Measurements from ENCODE around the gene CHRD.
A peak's percentile ranks its signal among the peaks of the same experiment; 100 is the strongest.
"Not testable (repeated sequence)": the region's sequence is repeated elsewhere in the genome, so short reads cannot be mapped to it uniquely, and the experiment has no call there.

The CHRD gene

GRCh38 chr3:184399410-184399809 is 19.6 kb downstream of the CHRD start:
- no peaks in the 10 kb centered on the region for H3K36me3 Mint-ChIP-seq
- no peaks in the 10 kb centered on the region for H3K9me3 Mint-ChIP-seq
- ATAC-seq = no peak
- H3K4me3 Mint-ChIP-seq = no peak overlapping the region
- H3K27me3 Mint-ChIP-seq = peaks cover 39% of the 10 kb centered on the region
- no peak overlapping the region for H3K27ac Mint-ChIP-seq
- H3K4me1 Mint-ChIP-seq = no peaks in the 10 kb centered on the region

DNA sequence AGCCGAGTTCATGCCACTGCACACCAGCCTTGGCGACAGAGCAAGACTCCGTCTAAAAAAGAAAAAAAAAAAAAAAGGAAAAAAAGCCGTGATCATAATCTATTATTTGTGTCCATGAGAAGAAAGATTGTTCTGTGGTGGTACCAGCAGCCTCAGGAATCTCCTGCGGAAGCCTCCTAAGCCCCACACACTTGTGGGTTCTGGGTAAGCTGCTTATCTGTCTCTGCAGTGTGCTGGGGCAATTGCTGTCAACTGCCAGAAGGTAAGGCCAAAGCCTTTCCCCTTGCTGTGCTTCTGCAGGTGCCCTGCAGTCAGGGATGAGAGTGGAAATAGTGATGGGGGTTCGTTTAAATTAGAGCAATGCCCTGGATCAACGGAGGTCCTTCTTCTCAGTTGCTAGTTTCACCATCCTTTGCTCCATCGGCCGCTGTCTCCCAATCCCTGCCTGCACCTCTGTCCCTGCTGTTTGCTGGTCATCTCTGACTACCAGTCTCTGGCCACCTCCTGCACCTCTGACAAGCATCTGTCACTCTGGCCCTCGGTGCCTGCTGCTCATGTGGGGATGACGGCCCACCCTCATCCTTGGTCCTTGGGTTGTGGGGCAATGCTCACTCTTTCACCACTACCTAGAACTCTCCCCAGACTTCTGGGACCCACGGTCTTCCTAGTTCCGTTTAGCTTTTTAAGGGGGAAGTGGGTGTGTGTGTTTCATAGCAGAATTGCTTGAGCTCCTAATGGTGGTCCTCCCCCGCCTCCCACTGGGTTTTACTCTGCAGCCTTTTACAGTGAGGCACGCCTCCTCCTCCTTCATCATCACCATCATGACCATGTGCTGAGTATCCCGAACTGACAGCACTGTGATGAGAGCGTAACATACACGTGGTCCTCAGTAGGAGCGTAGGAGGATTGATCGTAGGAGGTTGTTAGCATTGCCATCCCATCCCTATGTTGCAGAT is 25.5 kb downstream of the CHRD start:
- no peak for ATAC-seq
- Mint-ChIP-seq H3K27me3 (peaks cover 22% of the 10 kb centered on the region), H3K4me3 (no peak overlapping the region), H3K9me3 (no peaks in the 10 kb centered on the region), H3K4me1 (no peaks in the 10 kb centered on the region), H3K27ac (no peak overlapping the region), H3K36me3 (no peaks in the 10 kb centered on the region)

GRCh38 chr3:184409331-184409926 is 29.6 kb downstream of the CHRD start:
- Mint-ChIP-seq H3K27me3 (peaks cover 9% of the 10 kb centered on the region), H3K36me3 (no peaks in the 10 kb centered on the region)
- ATAC-seq = no peak

DNA sequence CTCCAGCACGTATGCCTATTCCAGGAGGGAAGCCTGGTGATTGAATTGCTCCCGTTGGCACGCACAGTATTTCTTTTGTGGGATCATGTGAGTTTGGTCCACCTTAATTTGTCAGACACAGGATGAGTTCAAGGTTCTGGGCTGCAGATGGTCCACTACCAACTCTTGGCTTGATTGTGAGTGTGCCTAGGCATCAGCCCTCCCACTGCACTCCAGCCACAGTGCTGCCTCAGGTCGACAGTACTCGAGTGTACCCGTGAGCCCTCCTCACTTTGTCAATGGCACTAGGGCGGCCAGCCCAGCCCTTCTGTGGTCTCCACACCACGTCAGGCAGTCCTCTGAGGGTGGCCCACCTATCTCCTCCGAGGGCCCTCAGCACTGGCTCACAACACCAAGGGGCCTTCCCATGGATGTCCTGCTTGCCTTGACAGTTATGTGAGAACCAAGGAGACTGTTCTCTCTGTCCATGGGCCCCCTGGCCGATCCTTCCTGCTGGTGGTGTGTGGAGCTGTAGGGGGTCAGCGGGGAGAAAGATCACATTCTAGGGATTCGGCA is 30.2 kb downstream of the CHRD start:
- Mint-ChIP-seq H3K27ac (no peak overlapping the region), H3K9me3 (no peaks in the 10 kb centered on the region), H3K4me3 (no peak overlapping the region), H3K27me3 (peaks cover 9% of the 10 kb centered on the region), H3K4me1 (no peaks in the 10 kb centered on the region), H3K36me3 (no peaks in the 10 kb centered on the region)
- ATAC-seq = no peak

More at GRCh38 chr3:184409331-184409926, 29.6 kb downstream of the CHRD start:
- Mint-ChIP-seq H3K4me1 (no peaks in the 10 kb centered on the region), H3K9me3 (no peaks in the 10 kb centered on the region), H3K4me3 (no peak overlapping the region), H3K27ac (no peak overlapping the region)

DNA sequence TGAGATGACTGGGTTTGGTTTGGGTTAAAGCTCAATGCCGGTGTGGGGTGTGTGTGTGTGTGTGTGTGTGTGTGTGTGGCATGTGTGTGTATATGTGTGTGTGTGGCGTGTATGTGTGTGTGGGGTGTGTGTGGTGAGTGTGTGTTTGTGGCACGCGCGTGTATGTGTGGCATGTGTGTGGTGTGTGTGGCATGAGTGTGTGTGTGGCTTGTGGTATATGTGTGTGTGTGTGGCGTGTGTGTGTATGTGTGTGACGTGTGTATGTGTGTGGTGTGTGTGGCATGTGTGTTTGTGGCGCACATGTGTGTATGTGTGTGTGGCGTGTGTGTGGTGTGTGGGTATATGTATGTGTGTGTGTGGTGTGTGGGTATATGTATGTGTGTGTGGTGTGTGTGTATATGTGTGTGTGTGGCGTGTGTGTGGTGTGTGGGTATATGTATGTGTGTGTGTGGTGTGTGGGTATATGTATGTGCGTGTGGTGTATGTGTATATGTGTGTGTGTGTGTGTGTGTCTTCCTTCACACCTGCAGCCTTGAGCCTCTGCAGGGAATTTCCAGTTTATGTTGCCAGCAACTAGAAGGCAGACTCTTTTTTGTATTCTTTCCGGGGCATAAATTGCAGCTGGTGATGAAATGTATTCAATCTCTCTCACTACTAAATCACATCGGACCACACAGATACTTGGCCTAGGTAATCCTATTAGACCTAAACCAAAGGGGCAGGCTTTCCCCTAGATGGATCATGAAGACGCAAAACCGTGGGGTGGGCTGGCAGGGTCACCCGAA is 34.8 kb downstream of the CHRD start:
- Mint-ChIP-seq H3K9me3 (no peaks in the 10 kb centered on the region), H3K27ac (no peak overlapping the region), H3K36me3 (no peaks in the 10 kb centered on the region), H3K4me3 (no peak overlapping the region), H3K4me1 (no peaks in the 10 kb centered on the region), H3K27me3 (peaks cover 9% of the 10 kb centered on the region)
- no peak for ATAC-seq

DNA sequence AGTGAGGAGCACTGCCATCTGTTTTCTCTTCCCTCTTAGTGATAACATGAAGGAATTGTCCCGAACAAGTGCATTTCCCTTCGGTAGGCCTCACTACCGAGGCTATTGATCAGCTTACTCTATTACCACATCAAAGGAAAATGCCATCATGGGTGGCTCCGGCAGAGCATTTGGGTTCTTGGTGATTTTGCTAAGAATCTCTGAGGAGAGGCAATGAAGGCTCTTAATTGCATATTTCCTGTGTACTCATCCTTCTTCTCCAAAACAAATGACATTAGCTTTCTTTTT is 35.3 kb downstream of the CHRD start:
- H3K27me3 Mint-ChIP-seq = peaks cover 9% of the 10 kb centered on the region
- no peak overlapping the region for H3K4me3 Mint-ChIP-seq
- H3K27ac Mint-ChIP-seq = no peak overlapping the region
- no peaks in the 10 kb centered on the region for H3K9me3 Mint-ChIP-seq
- ATAC-seq = no peak
- no peaks in the 10 kb centered on the region for H3K36me3 Mint-ChIP-seq
- no peaks in the 10 kb centered on the region for H3K4me1 Mint-ChIP-seq

DNA sequence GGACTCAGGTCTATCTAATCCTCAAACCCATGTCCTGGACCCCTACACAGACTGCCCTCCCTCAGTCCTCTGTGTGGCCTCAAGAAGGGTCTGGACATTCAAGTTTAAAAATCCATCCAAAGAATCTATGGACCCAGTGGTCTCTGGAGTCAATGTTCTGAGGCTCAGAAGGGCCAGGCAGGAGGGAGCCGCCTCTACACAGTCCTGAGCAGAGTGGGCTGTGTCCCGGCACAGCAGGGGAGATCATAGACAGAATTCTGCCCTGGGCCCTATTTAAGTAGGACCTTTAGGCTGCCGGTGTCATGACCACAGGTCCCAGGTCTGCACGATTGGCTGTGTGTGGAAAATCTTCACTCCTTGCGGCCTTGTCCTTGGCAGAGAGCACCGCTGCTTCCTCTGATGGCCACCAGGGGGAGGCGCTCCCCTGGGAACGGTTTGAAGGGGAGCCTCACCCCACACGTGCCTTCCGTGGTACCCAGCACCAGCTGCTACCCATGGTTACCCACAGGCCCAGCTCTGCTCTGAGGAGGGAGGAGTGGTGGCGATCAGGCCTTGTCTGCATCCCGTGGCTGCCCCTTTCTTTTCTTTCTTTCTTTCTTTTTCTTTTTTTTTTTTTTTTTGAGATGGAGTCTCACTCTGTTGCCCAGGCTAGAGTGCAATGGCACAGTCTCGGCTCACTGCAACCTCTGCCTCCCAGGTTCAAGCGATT is 37.9 kb downstream of the CHRD start:
- H3K4me3 Mint-ChIP-seq = no peak overlapping the region
- H3K9me3 Mint-ChIP-seq = peaks cover 1% of the 10 kb centered on the region
- no peak overlapping the region for H3K27ac Mint-ChIP-seq
- no peaks in the 10 kb centered on the region for H3K4me1 Mint-ChIP-seq
- peaks cover under 1% of the 10 kb centered on the region for H3K27me3 Mint-ChIP-seq
- H3K36me3 Mint-ChIP-seq = no peaks in the 10 kb centered on the region
- peak; percentile 91 for ATAC-seq

DNA sequence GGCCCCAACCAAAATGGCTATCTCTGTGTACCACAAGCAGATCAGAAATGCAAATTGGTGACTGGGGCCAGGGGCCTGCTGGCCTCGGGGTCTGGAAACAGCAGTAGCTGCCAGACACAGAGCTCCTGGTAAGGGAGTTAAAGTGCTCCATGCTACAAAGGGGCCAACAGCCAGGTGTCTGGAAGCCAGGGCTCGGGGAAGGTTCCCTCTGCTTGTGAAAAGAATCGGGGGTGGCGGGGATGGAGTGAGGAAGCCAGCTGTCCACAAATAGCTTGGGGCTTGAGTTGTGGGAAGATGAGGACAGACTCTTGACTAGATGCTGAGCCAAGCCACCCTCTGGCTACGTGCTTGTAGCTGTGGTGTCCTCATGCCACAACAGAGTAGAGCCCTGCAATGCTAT is 39.3 kb downstream of the CHRD start:
- H3K4me1 Mint-ChIP-seq = no peaks in the 10 kb centered on the region
- ATAC-seq = no peak
- H3K27ac Mint-ChIP-seq = no peak overlapping the region
- peaks cover 13% of the 10 kb centered on the region for H3K27me3 Mint-ChIP-seq
- H3K4me3 Mint-ChIP-seq = no peak overlapping the region
- peaks cover 4% of the 10 kb centered on the region for H3K36me3 Mint-ChIP-seq
- peaks cover 5% of the 10 kb centered on the region for H3K9me3 Mint-ChIP-seq

- H3K4me1 Mint-ChIP-seq = no peaks in the 10 kb centered on the region
- ATAC-seq = no peak
- peaks cover 28% of the 10 kb centered on the region for H3K27me3 Mint-ChIP-seq
- peaks cover 5% of the 10 kb centered on the region for H3K9me3 Mint-ChIP-seq
- H3K4me3 Mint-ChIP-seq = no peak overlapping the region
- H3K27ac Mint-ChIP-seq = no peak overlapping the region
- peaks cover 4% of the 10 kb centered on the region for H3K36me3 Mint-ChIP-seq
These were observed 43.7 kb downstream of the CHRD start for GRCh38 chr3:184423561-184423960.

- Mint-ChIP-seq H3K36me3 (peaks cover 4% of the 10 kb centered on the region), H3K27ac (no peak overlapping the region), H3K9me3 (peaks cover 5% of the 10 kb centered on the region), H3K27me3 (peaks cover 28% of the 10 kb centered on the region), H3K4me1 (no peaks in the 10 kb centered on the region), H3K4me3 (no peak overlapping the region)
- no peak for ATAC-seq
These were observed 46.9 kb downstream of the CHRD start for GRCh38 chr3:184426691-184427141.

DNA sequence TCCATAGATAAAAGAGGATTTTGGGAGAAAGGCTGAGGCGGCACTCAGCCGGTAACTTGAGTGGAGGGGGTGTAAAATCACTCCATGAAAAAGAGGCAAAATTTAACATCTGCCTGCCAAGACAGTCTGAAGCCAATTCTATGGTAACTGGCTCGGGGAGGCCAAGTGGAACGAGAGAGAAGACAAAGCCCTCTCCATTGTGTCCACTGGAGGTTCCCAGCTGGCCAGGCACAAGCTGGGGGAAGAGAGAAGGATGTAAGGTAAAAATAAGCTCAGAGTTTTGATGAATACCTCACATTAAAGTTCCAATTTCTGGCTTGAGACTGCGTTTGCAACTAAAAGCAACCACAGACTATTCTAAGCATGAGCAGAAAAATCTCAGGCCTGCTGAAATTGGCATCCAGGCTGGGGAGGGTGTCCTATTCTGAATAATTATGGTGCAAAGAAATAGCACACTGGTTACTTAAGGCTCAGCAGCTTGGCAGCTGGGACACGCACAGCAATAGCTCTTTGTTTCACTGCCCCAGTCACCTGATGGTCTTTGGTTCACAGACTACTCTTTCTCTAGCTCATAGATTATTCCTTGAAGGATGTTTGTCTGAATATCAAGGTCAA is 48.8 kb downstream of the CHRD start:
- Mint-ChIP-seq H3K27ac (no peak overlapping the region), H3K27me3 (peaks cover 18% of the 10 kb centered on the region), H3K9me3 (no peaks in the 10 kb centered on the region), H3K36me3 (no peaks in the 10 kb centered on the region), H3K4me3 (no peak overlapping the region), H3K4me1 (no peaks in the 10 kb centered on the region)
- ATAC-seq = no peak

- Mint-ChIP-seq H3K27ac (no peak overlapping the region), H3K36me3 (no peaks in the 10 kb centered on the region), H3K4me1 (no peaks in the 10 kb centered on the region), H3K9me3 (no peaks in the 10 kb centered on the region), H3K4me3 (no peak overlapping the region), H3K27me3 (peaks cover 14% of the 10 kb centered on the region)
- no peak for ATAC-seq
These were observed 49.9 kb downstream of the CHRD start for GRCh38 chr3:184429786-184430185.

DNA sequence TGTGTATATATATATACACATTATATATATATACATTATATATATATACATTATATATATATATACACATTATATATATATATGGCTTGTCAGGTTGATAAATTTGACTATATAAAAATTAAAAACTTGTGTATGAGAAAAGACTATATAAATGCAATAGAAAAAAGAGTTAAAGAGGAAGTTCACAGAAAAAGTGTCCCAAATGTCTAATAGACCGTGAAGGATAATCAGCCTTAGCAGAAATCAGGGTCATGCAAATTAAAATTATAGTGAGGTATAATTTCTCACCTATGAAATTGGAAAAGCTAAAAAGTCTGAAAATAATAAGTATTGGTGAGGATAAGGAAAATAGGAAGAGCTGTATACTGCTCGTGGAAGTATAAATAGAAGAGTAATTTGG is 51.1 kb downstream of the CHRD start:
- Mint-ChIP-seq H3K36me3 (no peaks in the 10 kb centered on the region), H3K4me3 (no peak overlapping the region), H3K27ac (no peak overlapping the region), H3K27me3 (peaks cover 8% of the 10 kb centered on the region), H3K4me1 (no peaks in the 10 kb centered on the region), H3K9me3 (no peaks in the 10 kb centered on the region)
- ATAC-seq = no peak

GRCh38 chr3:184433178-184433577 is 53.3 kb downstream of the CHRD start:
- not testable (repeated sequence) for H3K27ac Mint-ChIP-seq, ATAC-seq, H3K9me3 Mint-ChIP-seq, H3K4me1 Mint-ChIP-seq, H3K36me3 Mint-ChIP-seq, H3K4me3 Mint-ChIP-seq
- H3K27me3 Mint-ChIP-seq = peaks cover 28% of the 10 kb centered on the region
